Subcutaneous adipose tissue (tissue), 4 donors: ENCODE measurements around the gene PDE8B. TPM values are rescaled to one million over a fixed set of nuclear protein-coding genes. Genes with fewer than 3 reads are reported as not detected.

Experiments used
- CTCF ChIP-seq: fragments of 450-650 bp; IDR thresholded peaks from one replicate; pipeline ENCODE4 v1.5.1; 2016; ENCODE audit warnings: low read depth, mild to moderate bottlenecking, control low read depth, antibody characterized with exemption, moderate library complexity
- total RNA-seq, 4 donors: library from RNA; depleted of rRNA; stranded (reverse); fragments of >200 nt; gene quantifications; one replicate each; pipeline ENCODE4 v1.1.0, GENCODE V29; 2016

Gene PDE8B
- total RNA-seq, 4 donors from 2014 or later: 17.2 to 106 (median 61.0) TPM

- TF ChIP-seq CTCF: no peak
Observed at GRCh38 chr5:77170196-77170890, 40.1 kb upstream of the PDE8B start.

GRCh38 chr5:77171141-77171910 lies 39.2 kb upstream of the PDE8B start:
- no peak for TF ChIP-seq CTCF

- no peak for TF ChIP-seq CTCF
Observed at GRCh38 chr5:77172713-77173328, 37.7 kb upstream of the PDE8B start.

DNA sequence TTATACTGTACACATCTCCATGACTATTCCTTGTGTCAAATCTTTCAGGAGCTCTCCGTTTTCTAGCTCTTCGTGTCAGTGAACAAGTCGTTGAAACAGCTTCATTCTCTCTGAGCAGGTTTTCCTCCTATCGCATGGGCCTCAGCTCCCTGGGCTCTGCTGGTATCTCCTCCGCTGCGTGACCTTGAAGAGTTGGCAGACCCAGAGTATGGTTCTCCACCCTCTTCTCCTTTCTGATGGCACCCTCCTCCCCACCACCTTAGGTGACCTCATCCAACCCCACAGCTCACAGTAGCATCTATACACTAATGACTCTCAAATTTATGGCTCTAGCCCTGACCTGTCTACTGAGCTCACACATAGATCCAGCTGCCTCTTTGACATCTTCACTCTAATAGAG lies 36.0 kb upstream of the PDE8B start:
- no peak for TF ChIP-seq CTCF

GRCh38 chr5:77175231-77175630 lies 35.2 kb upstream of the PDE8B start:
- no peak for TF ChIP-seq CTCF

- TF ChIP-seq CTCF: no peak
Observed at GRCh38 chr5:77176429-77176828, 34.1 kb upstream of the PDE8B start.

- no peak for TF ChIP-seq CTCF
Observed at GRCh38 chr5:77177576-77177975, 32.9 kb upstream of the PDE8B start.
